ENCODE results near the gene ARHGAP22. TPM values are rescaled to one million over a fixed set of nuclear protein-coding genes. Genes with fewer than 3 reads are reported as not detected.

ARHGAP22 gene
- total and polyA plus RNA-seq, 3 experiments from 2014 or later = not detected

DNA sequence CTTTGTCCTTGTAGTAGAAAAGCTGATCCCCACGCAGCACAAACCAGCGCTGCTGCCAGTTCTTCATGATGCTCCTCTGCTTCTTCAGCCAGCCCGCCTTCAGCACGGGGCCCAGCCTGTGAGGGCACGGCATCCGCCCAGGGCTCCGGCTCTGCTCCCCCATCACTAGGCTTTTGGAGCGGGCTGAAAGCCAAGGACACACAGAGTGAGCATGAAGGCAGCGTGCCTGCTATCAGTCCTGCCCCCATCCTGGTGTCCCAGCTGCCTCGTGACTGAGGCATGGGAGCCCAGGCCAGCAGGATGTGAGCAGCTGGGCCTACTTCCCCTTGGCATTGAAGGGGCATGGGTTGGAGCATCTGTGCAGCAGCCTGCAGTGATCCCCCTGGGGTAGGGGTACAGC is 21.9 kb downstream of the ARHGAP22 start:
- CTCF ChIA-PET = no interaction called here

DNA sequence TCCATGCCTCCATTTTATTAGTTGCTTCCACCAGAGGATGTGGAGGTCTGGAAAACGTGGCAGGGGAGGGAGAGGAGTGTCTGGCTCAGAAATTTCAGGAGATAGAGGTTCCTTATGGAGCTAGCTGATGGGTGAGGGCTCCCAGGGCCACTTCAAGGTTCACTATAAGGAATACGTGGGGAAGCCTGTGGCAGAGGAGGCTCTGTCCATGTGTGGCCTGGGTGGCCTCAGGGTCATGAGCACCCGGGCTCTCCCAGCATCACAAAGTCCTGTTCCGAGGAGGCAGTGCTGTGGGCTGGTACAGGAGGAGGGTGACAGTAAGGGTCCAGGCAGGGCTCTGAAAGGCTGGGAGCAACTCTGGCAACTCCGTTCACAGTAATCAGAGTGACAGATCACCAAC is 24.6 kb downstream of the ARHGAP22 start:
- peaks cover 0 to under 1% (median 0%) of the 10 kb centered on the region in 3 donors for H3K36me3 Mint-ChIP-seq
- no peak overlapping the region for H3K4me3 Mint-ChIP-seq
- H3K36me3 ChIP-seq (ENCODE audit: insufficient read depth, low read length) = no peaks in the 10 kb centered on the region
- peak overlapping the region in 1 of 8 donors; percentile 39 for H3K27ac Mint-ChIP-seq
- no peaks in the 10 kb centered on the region for H3K4me1 ChIP-seq (ENCODE audit: insufficient read depth, low read length)
- no peaks in the 10 kb centered on the region for H3K9me3 ChIP-seq (ENCODE audit: low read length)
- peaks cover 0 to 8% (median 2%) of the 10 kb centered on the region in 5 donors for H3K9me3 Mint-ChIP-seq
- DNase-seq = no peak
- H3K27me3 Mint-ChIP-seq = peaks cover 7 to 14% of the 10 kb centered on the region in 2 donors
- H3K27ac ChIP-seq (ENCODE audit: low read depth, low read length) = no peak overlapping the region
- no peak overlapping the region for H3K4me3 ChIP-seq (ENCODE audit: low read length)
- ChIA-PET POLR2A (no interaction called here), CTCF (no interaction called here)
- no peaks in the 10 kb centered on the region for H3K4me1 Mint-ChIP-seq
- H3K27me3 ChIP-seq (ENCODE audit: insufficient read depth, low read length, poor library complexity, severe bottlenecking) = no peaks in the 10 kb centered on the region

More for the DNA sequence above, 21.9 kb downstream of the ARHGAP22 start:
- DNase-seq = no peak
- Histone ChIP-seq H3K9me3 (ENCODE audit: low read length) (no peaks in the 10 kb centered on the region), H3K4me3 (ENCODE audit: low read length) (no peak overlapping the region), H3K27me3 (ENCODE audit: insufficient read depth, low read length, poor library complexity, severe bottlenecking) (no peaks in the 10 kb centered on the region), H3K36me3 (ENCODE audit: insufficient read depth, low read length) (no peaks in the 10 kb centered on the region), H3K4me1 (ENCODE audit: insufficient read depth, low read length) (no peaks in the 10 kb centered on the region), H3K27ac (ENCODE audit: low read depth, low read length) (no peak overlapping the region)
- Mint-ChIP-seq H3K27me3 (peaks cover 7 to 14% of the 10 kb centered on the region in 2 donors), H3K27ac (no peak overlapping the region), H3K9me3 (peaks cover 0 to 10% (median 4%) of the 10 kb centered on the region in 5 donors), H3K36me3 (peaks cover 0 to 5% (median 0%) of the 10 kb centered on the region in 3 donors), H3K4me1 (no peaks in the 10 kb centered on the region), H3K4me3 (no peak overlapping the region)
- POLR2A ChIA-PET = no interaction called here

GRCh38 chr10:48579251-48579960 is 25.5 kb downstream of the ARHGAP22 start:
- H3K9me3 Mint-ChIP-seq = peaks cover 0 to 3% (median 0%) of the 10 kb centered on the region in 5 donors
- H3K4me3 Mint-ChIP-seq = peak overlapping the region in 1 of 7 donors; percentile 44
- Histone ChIP-seq H3K27me3 (ENCODE audit: insufficient read depth, low read length, poor library complexity, severe bottlenecking) (no peaks in the 10 kb centered on the region), H3K9me3 (ENCODE audit: low read length) (no peaks in the 10 kb centered on the region), H3K4me3 (ENCODE audit: low read length) (no peak overlapping the region), H3K27ac (ENCODE audit: low read depth, low read length) (no peak overlapping the region), H3K36me3 (ENCODE audit: insufficient read depth, low read length) (no peaks in the 10 kb centered on the region), H3K4me1 (ENCODE audit: insufficient read depth, low read length) (no peaks in the 10 kb centered on the region)
- H3K27ac Mint-ChIP-seq = no peak overlapping the region
- CTCF ChIA-PET = no interaction called here
- no peaks in the 10 kb centered on the region for H3K4me1 Mint-ChIP-seq
- H3K27me3 Mint-ChIP-seq = peaks cover 7 to 14% of the 10 kb centered on the region in 2 donors
- no peak for DNase-seq
- H3K36me3 Mint-ChIP-seq = no peaks in the 10 kb centered on the region
- POLR2A ChIA-PET = no interaction called here

GRCh38 chr10:48577158-48577557 is 27.7 kb downstream of the ARHGAP22 start:
- POLR2A ChIA-PET = no interaction called here
- Histone ChIP-seq H3K27ac (ENCODE audit: low read depth, low read length) (no peak overlapping the region), H3K4me1 (ENCODE audit: insufficient read depth, low read length) (no peaks in the 10 kb centered on the region), H3K4me3 (ENCODE audit: low read length) (no peak overlapping the region), H3K27me3 (ENCODE audit: insufficient read depth, low read length, poor library complexity, severe bottlenecking) (no peaks in the 10 kb centered on the region), H3K36me3 (ENCODE audit: insufficient read depth, low read length) (no peaks in the 10 kb centered on the region), H3K9me3 (ENCODE audit: low read length) (no peaks in the 10 kb centered on the region)
- H3K36me3 Mint-ChIP-seq = no peaks in the 10 kb centered on the region
- no peaks in the 10 kb centered on the region for H3K4me1 Mint-ChIP-seq
- no peak for DNase-seq
- CTCF ChIA-PET = no interaction called here
- H3K27ac Mint-ChIP-seq = no peak overlapping the region
- no peaks in the 10 kb centered on the region for H3K9me3 Mint-ChIP-seq
- H3K27me3 Mint-ChIP-seq = peaks cover 5 to 15% of the 10 kb centered on the region in 2 donors
- no peak overlapping the region for H3K4me3 Mint-ChIP-seq

- no peaks in the 10 kb centered on the region for H3K27me3 ChIP-seq (ENCODE audit: insufficient read depth, low read length, poor library complexity, severe bottlenecking)
- Mint-ChIP-seq H3K4me1 (no peaks in the 10 kb centered on the region), H3K36me3 (no peaks in the 10 kb centered on the region), H3K27ac (no peak overlapping the region), H3K4me3 (no peak overlapping the region), H3K9me3 (no peaks in the 10 kb centered on the region), H3K27me3 (peaks cover 5 to 15% of the 10 kb centered on the region in 2 donors)
- ChIA-PET CTCF (no interaction called here), POLR2A (no interaction called here)
- no peak overlapping the region for H3K4me3 ChIP-seq (ENCODE audit: low read length)
- no peak overlapping the region for H3K27ac ChIP-seq (ENCODE audit: low read depth, low read length)
- H3K4me1 ChIP-seq (ENCODE audit: insufficient read depth, low read length) = no peaks in the 10 kb centered on the region
- no peaks in the 10 kb centered on the region for H3K36me3 ChIP-seq (ENCODE audit: insufficient read depth, low read length)
- no peak for DNase-seq
- no peaks in the 10 kb centered on the region for H3K9me3 ChIP-seq (ENCODE audit: low read length)
Measured at GRCh38 chr10:48576501-48576900, 28.4 kb downstream of the ARHGAP22 start.

DNA sequence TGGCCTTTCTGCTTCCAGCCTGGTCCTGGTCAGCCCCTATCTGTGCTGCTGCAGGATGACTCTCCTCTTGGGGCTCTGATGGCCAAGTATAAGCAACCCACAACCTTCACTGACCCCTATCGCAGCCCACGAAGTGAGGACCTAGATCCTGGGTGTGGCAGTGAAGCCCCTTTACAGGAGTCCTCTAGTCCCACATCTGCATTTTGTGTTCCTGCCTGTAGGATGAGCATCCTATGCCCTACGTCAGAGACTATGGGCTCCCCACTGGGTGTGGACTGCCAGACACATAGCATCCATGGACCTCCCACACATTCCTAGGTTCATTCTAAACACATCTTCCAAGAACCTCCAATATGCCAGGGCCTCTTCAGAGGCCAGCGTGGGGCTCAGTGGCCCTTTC is 29.0 kb downstream of the ARHGAP22 start:
- H3K27me3 Mint-ChIP-seq = peaks cover 5 to 11% of the 10 kb centered on the region in 2 donors
- CTCF ChIA-PET = no interaction called here
- Histone ChIP-seq H3K27me3 (ENCODE audit: insufficient read depth, low read length, poor library complexity, severe bottlenecking) (no peaks in the 10 kb centered on the region), H3K27ac (ENCODE audit: low read depth, low read length) (no peak overlapping the region), H3K36me3 (ENCODE audit: insufficient read depth, low read length) (no peaks in the 10 kb centered on the region), H3K4me1 (ENCODE audit: insufficient read depth, low read length) (no peaks in the 10 kb centered on the region), H3K4me3 (ENCODE audit: low read length) (no peak overlapping the region), H3K9me3 (ENCODE audit: low read length) (no peaks in the 10 kb centered on the region)
- H3K4me3 Mint-ChIP-seq = no peak overlapping the region
- no peaks in the 10 kb centered on the region for H3K9me3 Mint-ChIP-seq
- no peaks in the 10 kb centered on the region for H3K4me1 Mint-ChIP-seq
- DNase-seq = no peak
- no peaks in the 10 kb centered on the region for H3K36me3 Mint-ChIP-seq
- no peak overlapping the region for H3K27ac Mint-ChIP-seq
- POLR2A ChIA-PET = no interaction called here

DNA sequence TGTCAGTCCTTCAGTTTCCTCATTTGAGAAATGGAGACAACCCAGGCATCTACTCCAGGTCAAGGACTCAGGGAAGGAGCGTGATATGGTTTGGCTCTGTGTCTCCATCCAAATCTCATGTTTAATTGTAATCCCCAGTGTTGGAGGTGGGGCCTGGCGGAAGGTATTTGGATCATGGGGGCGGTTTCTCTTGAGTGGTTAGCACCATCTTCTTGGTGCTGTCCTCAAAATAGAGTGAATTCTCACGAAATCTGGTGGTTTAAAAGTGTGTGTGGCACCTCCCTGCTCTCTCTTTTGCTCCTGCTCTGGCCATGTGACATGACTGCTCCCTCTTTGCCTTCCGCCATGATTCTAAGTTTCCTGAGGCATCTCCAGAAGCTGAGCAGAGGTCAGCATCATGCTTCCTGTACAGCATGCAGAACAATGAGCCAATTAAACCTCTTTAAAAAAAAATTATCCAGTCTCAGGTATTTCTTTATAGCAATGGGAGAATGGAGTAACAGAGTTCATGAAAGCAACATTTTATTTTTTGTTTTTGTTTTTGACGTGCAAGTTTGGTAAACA is 30.0 kb downstream of the ARHGAP22 start:
- Histone ChIP-seq H3K27ac (ENCODE audit: low read depth, low read length) (no peak overlapping the region), H3K27me3 (ENCODE audit: insufficient read depth, low read length, poor library complexity, severe bottlenecking) (no peaks in the 10 kb centered on the region), H3K4me1 (ENCODE audit: insufficient read depth, low read length) (no peaks in the 10 kb centered on the region), H3K36me3 (ENCODE audit: insufficient read depth, low read length) (no peaks in the 10 kb centered on the region), H3K4me3 (ENCODE audit: low read length) (no peak overlapping the region), H3K9me3 (ENCODE audit: low read length) (no peaks in the 10 kb centered on the region)
- Mint-ChIP-seq H3K9me3 (no peaks in the 10 kb centered on the region), H3K4me3 (no peak overlapping the region), H3K27ac (no peak overlapping the region), H3K27me3 (peaks cover 2 to 13% of the 10 kb centered on the region in 2 donors), H3K36me3 (no peaks in the 10 kb centered on the region), H3K4me1 (no peaks in the 10 kb centered on the region)
- ChIA-PET POLR2A (no interaction called here), CTCF (no interaction called here)
- no peak for DNase-seq

DNA sequence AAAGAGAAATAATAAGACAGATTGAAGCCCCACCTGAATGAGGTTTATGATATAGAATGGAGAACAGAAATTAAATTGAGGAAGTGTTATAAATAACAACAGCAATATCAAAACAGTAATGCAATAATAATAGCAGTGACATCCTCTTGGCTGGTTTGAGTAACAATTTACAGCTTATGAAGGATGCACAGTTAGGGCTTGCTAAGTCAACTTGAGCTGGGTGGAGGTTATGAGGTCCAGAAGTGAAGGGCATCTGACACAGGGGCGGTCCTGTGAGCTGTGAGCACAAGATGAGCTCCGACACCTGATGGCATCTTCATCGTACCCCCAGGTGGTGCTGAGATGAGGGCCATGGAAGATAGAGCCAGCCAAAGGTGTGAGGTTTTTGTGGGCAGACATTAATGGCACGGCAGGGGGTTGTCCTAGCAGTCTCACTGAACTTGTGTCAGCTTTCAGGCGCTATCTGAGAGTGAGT is 30.5 kb downstream of the ARHGAP22 start:
- Histone ChIP-seq H3K27ac (ENCODE audit: low read depth, low read length) (no peak overlapping the region), H3K4me1 (ENCODE audit: insufficient read depth, low read length) (no peaks in the 10 kb centered on the region), H3K4me3 (ENCODE audit: low read length) (no peak overlapping the region), H3K9me3 (ENCODE audit: low read length) (no peaks in the 10 kb centered on the region), H3K36me3 (ENCODE audit: insufficient read depth, low read length) (no peaks in the 10 kb centered on the region), H3K27me3 (ENCODE audit: insufficient read depth, low read length, poor library complexity, severe bottlenecking) (no peaks in the 10 kb centered on the region)
- Mint-ChIP-seq H3K9me3 (no peaks in the 10 kb centered on the region), H3K27ac (no peak overlapping the region), H3K4me1 (no peaks in the 10 kb centered on the region), H3K36me3 (no peaks in the 10 kb centered on the region), H3K4me3 (no peak overlapping the region), H3K27me3 (peaks cover 0 to 11% of the 10 kb centered on the region in 2 donors)
- POLR2A ChIA-PET = no interaction called here
- CTCF ChIA-PET = no interaction called here
- no peak for DNase-seq
